CD4-positive, alpha-beta T cell treated with Interferon gamma for 1 hour (primary cell): ENCODE measurements around the gene DEFB127.
"Not testable (repeated sequence)": the region's sequence is repeated elsewhere in the genome, so short reads cannot be mapped to it uniquely, and the experiment has no call there.

Experiments
- DNase-seq: peaks from one replicate; pipeline ENCODE4 v3.0.0-alpha.2; 2020

The DEFB127 gene

GRCh38 chr20:157154-157553, at the start of gene DEFB127:
TSS of gene DEFB127 (plus strand) at chr20:157454. CDS start at chr20:157545, 91 bp downstream.
- no peak for DNase-seq

DNA sequence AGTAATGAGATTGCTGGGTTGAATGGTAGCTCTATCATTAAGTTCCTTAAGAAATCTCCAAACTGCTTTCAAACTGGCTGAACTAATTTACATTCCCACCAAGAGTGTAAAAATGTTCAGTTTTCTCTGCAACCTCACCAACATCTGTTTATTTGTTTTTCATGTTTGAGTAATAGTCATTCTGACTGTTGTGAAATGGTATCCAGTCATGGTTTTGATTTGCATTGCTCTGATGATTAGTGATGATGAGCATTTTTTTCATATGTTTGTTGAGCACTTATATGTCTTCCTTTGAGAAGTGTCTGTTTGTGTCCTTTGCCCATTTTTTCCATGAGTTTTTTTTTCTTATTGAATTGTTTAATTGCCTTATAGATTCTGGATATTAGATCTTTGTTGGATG, 44.9 kb upstream of the DEFB127 start:
- no peak for DNase-seq

DNA sequence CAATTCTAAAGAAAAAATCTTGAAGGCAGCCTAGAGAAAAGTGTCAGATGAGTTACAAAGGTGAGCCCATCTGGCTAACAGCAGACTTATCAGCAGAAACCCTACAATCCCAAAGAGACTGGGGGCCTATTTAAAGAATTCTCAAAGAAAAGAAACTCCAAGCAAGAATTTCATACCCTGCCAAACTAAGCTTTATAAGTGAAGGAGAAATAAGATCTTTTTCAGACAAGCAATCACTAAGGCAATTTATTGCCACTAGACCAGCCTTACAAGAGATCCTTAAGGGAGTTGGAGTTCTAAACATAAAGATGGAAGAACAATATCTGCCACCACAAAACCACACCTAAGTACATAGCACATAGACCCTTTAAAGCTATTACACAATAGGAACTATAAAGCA, 39.7 kb upstream of the DEFB127 start:
- no peak for DNase-seq

GRCh38 chr20:129786-130323, 27.4 kb upstream of the DEFB127 start:
- not testable (repeated sequence) for DNase-seq

- no peak for DNase-seq
Observed at GRCh38 chr20:137668-138490, 19.4 kb upstream of the DEFB127 start.

- no peak for DNase-seq
Observed at GRCh38 chr20:142290-142689, 15.0 kb upstream of the DEFB127 start, which contains the start of gene DEFB126. TSS of gene DEFB126 (plus strand) at chr20:142590. CDS start at chr20:142629, 39 bp downstream.

GRCh38 chr20:145877-146276, 11.4 kb upstream of the DEFB127 start:
- DNase-seq: no peak

- no peak for DNase-seq
Observed at GRCh38 chr20:152131-152530, 5.1 kb upstream of the DEFB127 start.

DNA sequence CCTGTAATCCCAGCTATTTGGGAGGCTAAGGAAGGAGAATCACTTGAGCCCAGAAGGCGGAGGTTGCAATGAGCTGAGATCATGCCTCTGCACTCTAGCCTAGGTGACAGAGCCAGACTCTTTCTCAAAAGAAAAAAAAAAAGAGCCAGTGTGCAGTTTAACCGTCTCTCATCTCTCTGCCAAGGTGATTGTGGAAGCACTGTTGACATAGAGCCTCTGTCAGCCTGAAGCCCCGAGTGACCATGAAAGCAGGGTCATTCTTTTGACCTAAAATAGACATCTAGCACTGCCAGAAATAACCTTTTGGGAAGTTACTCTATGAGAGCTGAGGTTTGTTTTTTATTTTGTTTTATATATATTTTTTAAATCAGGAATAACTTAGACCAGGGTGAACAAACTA, 7.4 kb downstream of the DEFB127 start:
- no peak for DNase-seq

GRCh38 chr20:168876-169275, 11.6 kb downstream of the DEFB127 start:
- DNase-seq: no peak

GRCh38 chr20:184288-184687, 27.0 kb downstream of the DEFB127 start:
- DNase-seq: no peak

DNA sequence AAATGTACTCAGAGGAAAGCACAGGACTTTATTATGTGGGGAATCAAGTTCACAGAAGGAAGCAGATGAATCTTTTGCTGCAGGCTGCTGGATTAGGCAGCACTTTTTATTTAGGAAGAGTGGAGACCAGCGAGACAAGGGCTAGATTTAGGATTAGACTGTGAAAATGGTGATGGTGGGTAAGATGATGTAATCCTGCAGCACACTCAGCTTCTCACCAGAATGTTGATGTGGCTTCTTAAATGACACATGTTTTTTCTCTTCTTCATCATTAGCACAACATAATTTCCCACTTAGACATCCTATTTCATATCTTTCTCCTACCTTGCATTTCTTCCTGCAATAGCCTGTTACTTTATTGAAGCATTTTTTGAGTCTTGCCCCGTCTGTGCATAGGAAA, 30.5 kb downstream of the DEFB127 start:
- DNase-seq: no peak

- DNase-seq: no peak
Observed at GRCh38 chr20:189611-190010, 32.4 kb downstream of the DEFB127 start, which contains the start of gene DEFB128. TSS of gene DEFB128 (minus strand) at chr20:189711. CDS start at chr20:189623, 88 bp downstream.

GRCh38 chr20:198225-198624, 41.0 kb downstream of the DEFB127 start:
- no peak for DNase-seq

DNA sequence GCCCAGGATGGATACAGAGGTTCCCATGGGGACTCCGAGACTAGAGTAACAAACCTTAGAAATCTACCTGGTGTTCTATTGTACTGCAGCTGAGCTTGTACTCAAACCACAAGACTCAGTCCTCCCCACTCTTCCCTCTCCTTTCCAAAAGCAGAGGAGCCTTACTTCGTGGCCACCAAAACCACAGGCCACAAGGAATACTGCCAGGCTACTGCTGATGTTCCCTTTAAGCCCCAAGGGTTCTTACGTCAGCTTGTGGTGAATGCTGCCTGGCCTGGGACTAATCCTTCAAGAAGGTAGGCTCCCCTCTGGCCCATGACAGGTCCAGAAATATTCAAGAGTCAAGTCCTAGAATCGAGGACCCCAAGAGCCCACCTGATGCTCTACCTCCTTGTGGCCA, 42.7 kb downstream of the DEFB127 start:
- no peak for DNase-seq

DNA sequence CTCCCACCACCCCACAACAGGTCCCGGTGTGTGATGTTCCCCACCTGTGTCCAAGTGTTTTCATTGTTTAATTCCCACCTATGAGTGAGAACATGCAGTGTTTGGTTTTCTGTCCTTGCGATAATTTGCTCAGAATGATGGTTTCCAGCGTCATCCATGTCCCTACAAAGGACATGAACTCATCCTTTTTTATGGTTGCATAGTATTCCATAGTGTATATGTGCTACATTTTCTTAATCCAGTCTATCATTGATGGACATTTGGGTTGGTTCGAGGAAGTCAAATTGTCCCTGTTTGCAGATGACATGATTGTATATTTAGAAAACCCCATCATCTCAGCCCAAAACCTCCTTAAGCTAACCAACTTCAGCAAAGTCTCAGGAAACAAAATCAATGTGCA, 46.4 kb downstream of the DEFB127 start:
- not testable (repeated sequence) for DNase-seq
